Stimulated activated CD4-positive, alpha-beta T cell treated with anti-CD3 and anti-CD28 coated beads, Interleukin-12 subunit alpha, Interleukin-12 subunit beta, amount 100 ng/mL, for 4 hours (primary cell): ENCODE measurements around the gene NR1H3.

Source experiments
- DNase-seq: peaks from one replicate; pipeline ENCODE4 v3.0.0-alpha.2; 2020

Gene NR1H3

GRCh38 chr11:47270331-47271271, 12.8 kb downstream of the NR1H3 start:
- no peak for DNase-seq

DNA sequence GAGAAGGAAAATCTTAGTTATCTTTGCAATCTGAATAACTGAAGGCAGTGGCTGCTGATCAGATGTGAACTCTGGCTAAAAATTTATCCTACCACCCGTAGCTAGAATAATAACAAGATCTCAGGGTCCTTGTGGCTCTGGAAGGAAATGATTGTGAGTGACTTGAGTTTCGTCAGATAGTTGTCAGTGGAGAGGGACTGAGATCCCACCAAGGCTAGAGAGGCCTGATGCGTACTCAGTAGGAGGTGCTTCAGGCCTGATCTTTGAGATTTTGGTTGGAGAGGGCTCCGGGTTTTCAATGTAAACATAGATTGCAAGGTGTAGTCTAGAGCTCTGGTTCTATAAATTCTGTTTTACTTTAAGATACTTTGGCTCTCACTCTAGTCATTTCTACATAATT, 13.5 kb downstream of the NR1H3 start:
- DNase-seq: no peak

DNA sequence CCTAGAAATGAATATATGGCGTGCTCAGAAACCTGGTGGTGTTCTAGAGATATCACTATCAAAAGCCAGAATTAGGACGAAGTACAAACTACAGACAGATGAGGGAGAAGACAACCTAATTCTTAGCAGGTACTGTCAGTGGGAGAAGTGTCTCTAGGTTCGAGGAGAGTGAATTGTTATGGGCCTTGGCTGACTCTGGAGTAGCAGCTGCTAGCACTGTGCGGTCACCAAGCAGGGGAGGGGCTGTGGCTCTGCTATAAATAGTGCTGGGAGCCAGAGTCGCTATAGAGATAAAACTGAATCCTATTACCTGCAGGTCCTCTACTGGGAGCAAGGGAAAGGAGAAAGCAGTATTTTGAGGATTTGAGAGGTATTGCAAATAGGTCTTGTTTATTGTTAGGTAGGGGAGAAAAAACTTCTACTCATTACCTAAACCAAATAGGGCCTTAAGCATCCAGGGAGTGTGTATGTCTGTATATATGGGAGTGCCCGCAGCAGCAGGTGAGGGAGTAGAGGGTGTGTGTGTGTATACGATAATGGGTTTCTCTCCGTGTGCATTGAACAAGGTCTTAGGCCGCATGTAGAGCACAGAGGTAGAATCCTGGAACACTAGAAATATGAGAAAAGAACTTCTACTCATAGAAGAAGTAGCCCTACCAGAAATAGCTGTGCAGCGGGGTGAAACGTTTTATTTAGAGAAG, 14.3 kb downstream of the NR1H3 start:
- no peak for DNase-seq

DNA sequence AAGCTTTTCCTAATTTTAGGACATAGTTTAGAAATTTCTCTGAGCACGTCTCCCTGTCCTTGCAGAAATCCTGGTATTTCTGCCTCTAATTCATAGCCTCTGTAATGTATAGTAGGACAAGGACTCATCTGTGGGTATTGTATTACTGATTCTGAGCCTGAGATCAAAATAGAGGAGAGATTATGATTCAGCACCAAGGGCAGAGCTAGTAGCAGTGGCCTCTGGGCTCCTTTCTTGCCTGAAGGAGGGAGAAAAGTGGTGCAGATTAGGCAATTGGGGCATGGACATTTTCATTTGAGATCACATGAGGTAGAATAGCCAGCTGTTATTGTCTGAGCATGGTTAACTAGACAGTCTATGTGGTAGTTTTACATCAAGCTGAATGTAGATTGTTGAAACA, 14.9 kb downstream of the NR1H3 start:
- no peak for DNase-seq

- no peak for DNase-seq
Observed at GRCh38 chr11:47274495-47275235, 16.9 kb downstream of the NR1H3 start.

GRCh38 chr11:47276923-47277322, 19.1 kb downstream of the NR1H3 start:
- no peak for DNase-seq

DNA sequence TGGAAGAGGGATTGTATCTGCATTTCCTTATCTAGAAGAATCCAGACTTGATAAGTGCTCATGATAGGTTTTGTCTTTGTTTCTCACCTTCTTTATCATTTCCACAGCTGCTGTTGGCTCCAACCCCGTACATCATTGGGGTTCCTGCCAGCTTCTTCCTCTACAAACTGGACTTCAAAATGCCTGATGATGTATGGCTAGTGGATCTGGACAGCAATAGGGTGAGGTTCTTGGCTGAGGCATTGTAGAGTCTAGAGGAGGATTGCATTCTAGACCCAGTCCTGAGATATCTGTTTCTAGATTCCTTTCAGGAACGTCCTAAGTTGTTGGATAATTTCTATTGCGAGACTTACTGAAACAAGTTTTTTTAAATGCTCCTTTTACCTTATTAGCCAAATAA, 20.3 kb downstream of the NR1H3 start:
- no peak for DNase-seq

- no peak for DNase-seq
Observed at GRCh38 chr11:47278769-47279168, 21.0 kb downstream of the NR1H3 start.

GRCh38 chr11:47280099-47280498, 22.3 kb downstream of the NR1H3 start:
- no peak for DNase-seq

GRCh38 chr11:47280860-47281259, 23.1 kb downstream of the NR1H3 start:
- DNase-seq: no peak

GRCh38 chr11:47282462-47282861, 24.7 kb downstream of the NR1H3 start:
- no peak for DNase-seq

DNA sequence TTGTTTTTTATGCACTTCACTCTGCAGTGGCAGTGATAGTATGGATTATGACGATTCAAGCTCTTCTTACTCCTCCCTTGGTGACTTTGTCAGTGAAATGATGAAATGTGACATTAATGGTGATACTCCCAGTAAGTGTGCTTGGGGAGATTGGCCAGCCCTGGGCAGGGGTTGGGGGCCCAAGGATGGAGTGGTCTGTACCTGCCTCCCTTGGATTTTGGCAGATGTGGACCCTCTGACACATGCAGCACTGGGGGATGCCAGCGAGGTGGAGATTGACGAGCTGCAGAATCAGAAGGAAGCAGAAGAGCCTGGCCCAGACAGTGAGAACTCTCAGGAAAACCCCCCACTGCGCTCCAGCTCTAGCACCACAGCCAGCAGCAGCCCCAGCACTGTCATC, 26.4 kb downstream of the NR1H3 start:
- DNase-seq: no peak

DNA sequence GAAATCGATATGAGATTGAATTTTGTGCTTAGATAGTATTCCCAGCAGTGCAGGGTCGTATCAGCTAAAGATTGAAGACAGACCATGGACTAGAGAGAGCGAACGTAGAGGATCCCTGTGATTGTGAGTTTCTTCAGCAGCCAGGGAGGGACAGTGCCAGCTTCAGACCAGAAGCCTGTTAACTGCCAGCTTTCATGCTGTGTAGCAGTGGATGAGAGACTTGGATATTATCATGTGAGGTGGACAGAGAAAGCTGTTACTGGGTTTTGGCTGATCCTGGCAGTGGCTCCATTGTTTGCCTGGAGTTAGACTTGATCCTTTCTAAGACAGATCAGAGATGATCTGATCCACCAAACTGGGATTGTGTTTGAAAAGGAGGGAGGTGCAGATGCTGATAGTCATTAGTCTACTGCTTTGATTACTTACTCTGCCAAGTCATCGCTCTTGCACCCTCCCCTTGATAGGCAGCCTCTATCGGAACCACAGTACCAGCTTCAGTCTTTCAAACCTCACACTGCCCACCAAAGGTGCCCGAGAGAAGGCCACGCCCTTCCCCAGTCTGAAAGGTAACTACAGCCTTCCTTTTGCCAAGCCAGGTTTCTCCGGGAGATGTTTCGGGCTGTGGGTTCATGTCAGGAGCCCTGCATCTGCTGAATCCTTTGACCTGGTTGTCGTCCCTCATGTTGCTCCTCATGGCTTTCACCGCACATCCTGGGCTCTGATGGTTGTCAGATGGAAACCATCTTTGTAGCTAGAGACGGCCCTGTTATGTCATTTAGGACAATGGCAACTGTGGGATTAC, 28.4 kb downstream of the NR1H3 start:
- no peak for DNase-seq

- no peak for DNase-seq
Observed at GRCh38 chr11:47288066-47288465, 30.3 kb downstream of the NR1H3 start.

DNA sequence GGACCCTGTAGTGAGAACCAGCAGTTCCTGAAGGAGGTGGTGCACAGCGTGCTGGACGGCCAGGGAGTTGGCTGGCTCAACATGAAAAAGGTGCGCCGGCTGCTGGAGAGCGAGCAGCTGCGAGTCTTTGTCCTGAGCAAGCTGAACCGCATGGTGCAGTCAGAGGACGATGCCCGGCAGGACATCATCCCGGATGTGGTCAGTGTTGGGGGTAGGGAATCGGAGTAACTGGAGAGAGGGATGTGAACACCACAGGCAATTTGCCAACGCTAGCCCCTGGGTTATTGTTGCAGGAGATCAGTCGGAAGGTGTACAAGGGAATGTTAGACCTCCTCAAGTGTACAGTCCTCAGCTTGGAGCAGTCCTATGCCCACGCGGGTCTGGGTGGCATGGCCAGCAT, 32.1 kb downstream of the NR1H3 start:
- DNase-seq: no peak

- DNase-seq: no peak
Observed at GRCh38 chr11:47295385-47295784, 37.6 kb downstream of the NR1H3 start.

- DNase-seq: no peak
Observed at GRCh38 chr11:47296045-47296444, 38.2 kb downstream of the NR1H3 start.

DNA sequence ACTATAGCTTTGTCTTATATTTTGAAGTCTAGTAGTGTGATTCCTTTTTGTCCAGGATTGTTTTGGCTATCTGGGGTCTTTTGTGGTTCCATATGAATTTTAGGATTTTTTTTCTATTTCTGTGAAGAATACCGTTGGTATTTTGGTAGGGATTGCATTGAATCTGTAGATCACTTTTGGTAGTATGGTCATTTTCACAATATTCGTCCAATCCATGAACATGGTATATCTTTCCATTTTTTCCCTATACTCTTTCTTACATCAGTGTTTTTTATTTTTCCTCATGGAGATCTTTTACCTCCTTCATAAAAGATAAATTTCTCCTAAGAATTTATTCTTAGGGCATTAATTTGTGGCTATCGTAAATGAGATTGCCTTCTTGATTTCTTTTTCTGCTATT, 41.3 kb downstream of the NR1H3 start:
- no peak for DNase-seq

DNA sequence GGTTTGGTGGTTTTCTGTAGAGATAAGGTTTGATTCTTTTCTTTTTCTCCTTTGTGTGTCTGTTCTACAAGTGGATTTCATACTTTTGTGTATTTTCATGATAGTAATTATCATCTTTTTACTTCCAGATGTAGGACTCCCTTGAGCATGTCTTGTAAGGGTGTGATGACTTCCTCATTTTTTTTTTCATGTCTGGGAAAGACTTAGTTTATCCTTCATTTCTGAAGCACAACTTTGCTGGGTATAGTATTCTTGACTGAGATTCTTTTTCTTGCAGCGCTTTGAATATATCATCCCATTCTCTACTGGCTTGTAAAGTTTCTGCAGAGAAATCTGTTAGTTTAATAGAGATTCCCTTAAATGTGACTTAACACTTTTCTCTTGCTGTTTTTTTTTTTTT, 45.1 kb downstream of the NR1H3 start:
- DNase-seq: no peak

DNA sequence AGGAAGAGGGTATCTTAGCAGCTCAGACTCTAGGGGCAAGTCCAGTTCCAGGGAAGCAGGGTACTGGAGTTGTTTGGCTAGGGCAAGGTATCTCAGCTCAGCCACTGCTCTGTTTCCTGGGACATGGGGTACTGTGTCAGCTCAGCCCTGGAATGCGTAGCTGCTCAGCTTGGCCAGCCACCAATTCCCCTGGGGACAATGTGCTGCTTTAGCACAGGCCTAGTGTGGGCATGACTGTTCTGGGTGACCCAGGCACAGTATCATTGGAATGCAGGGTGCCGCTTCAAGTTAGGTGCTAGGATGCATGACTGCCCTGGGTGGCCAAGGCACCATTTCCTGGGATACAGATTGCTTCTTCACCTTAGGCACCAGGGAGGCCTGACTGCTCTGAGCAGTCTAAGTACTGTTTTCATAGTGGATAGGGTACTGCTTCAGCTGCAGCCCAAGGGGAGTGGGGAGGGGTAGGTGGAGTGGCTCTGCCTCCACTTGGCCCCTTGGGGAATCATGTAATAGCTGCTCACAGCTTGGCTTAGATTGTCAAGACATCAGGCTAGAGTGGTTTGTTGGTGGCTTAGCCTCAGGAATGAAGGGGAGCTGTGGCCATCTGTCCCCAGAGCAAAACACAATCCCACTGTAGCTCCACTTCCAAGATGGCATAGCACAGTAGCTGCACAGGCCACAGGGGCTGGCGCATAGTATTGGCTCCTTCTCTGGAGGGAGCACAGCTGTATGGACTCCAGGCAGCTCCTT, 48.1 kb downstream of the NR1H3 start:
- no peak for DNase-seq

GRCh38 chr11:47306484-47306844, 48.7 kb downstream of the NR1H3 start:
- no peak for DNase-seq
